OCI-LY3 (cell line): ENCODE data around the gene USP6.

ENCODE experiments used
- H2AFZ ChIP-seq: fragments of 200-600, 300-600 bp; shearing (Covaris generic); 2 replicates; pipeline ENCODE4 v1.6.0; 2014; ENCODE audit warnings: antibody characterized with exemption, low read depth, low read length
- H3K27ac ChIP-seq: fragments of 200-600, 300-600 bp; sonication (generic); 2 replicates; pipeline ENCODE4 v1.5.1; 2014; ENCODE audit warnings: mild to moderate bottlenecking, low read length, moderate library complexity, mixed read lengths
- H3K27me3 ChIP-seq: fragments of 200-600, 300-600 bp; sonication (generic); 2 replicates; pipeline ENCODE4 v1.6.1; 2014; ENCODE audit warnings: low read depth, low read length, mixed read lengths
- H3K36me3 ChIP-seq: fragments of 200-600, 300-600 bp; sonication (generic); replicated peaks from 2 replicates; pipeline ENCODE3; 2014; ENCODE audit warnings: low read depth, low read length, mixed read lengths
- H3K4me1 ChIP-seq: fragments of 300-600, 200-600 bp; sonication (generic); 2 replicates; pipeline ENCODE4 v1.6.1; 2014; ENCODE audit warnings: low read length, mixed read lengths
- H3K4me2 ChIP-seq: fragments of 200-600, 300-600 bp; sonication (generic); 2 replicates; pipeline ENCODE4 v1.6.1; 2014; ENCODE audit warnings: low read length, mixed read lengths
- H3K4me3 ChIP-seq: fragments of 300-600, 200-600 bp; sonication (generic); 2 replicates; pipeline ENCODE4 v1.5.1; 2014; ENCODE audit warnings: antibody characterized with exemption, mild to moderate bottlenecking, low read length, moderate library complexity
- H3K79me2 ChIP-seq: fragments of 300-600, 200-600 bp; shearing (Covaris generic); 2 replicates; pipeline ENCODE4 v1.6.1; 2014; ENCODE audit warnings: mild to moderate bottlenecking, low read length, mixed read lengths
- H3K9ac ChIP-seq: fragments of 300-600, 200-600 bp; shearing (Covaris generic); 2 replicates; pipeline ENCODE4 v1.6.0; 2014; ENCODE audit warnings: mild to moderate bottlenecking, low read length, moderate library complexity
- H3K9me3 ChIP-seq: fragments of 200-600, 300-600 bp; shearing (Covaris generic); 2 replicates; pipeline ENCODE4 v1.6.1; 2014; ENCODE audit warnings: low read length, mixed read lengths; ENCODE audit not compliant: insufficient read depth
- H4K20me1 ChIP-seq: fragments of 200-600, 300-600 bp; sonication (generic); 2 replicates; pipeline ENCODE4 v1.6.1; 2016; ENCODE audit warnings: low read length, mixed read lengths; ENCODE audit not compliant: insufficient read depth
- CTCF ChIP-seq: fragments of 200-600, 300-600 bp; sonication (generic); IDR thresholded peaks from 2 replicates; pipeline ENCODE4 v1.5.1; 2014; ENCODE audit warnings: antibody characterized with exemption, low read length, low read depth
- EZH2phosphoT487 ChIP-seq: fragments of 200-600 bp; shearing (Covaris generic); IDR thresholded peaks from 2 replicates; pipeline ENCODE4 v1.6.1; 2018; ENCODE audit warnings: antibody characterized with exemption, mixed run types, low read depth

USP6 gene

DNA sequence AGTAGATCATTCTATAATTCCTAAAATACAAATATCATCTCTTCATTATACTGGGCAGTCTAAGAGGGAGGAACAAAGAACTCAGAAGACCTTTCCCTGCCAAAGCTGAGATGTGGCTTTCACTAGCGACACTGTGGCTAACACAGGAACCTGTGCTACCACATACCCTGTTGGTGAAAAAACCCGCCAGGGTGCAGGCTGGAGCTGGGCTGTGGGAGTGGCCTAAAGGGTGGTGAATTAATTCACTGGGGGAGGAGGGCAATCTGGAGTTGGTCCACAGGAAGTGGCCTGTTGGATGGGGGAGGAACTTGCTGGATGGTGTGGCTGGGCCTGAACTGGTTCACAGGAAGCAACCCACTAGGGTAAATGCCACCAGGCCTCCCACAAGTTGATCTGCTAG is 68.5 kb downstream of the USP6 start:
- Histone ChIP-seq H3K9ac (no peak overlapping the region), H3K36me3 (peaks cover 35% of the 10 kb centered on the region), H3K4me3 (no peak overlapping the region), H3K4me2 (no peak overlapping the region), H3K79me2 (no peaks in the 10 kb centered on the region), H3K9me3 (peaks cover 21% of the 10 kb centered on the region; the same call in 1 of the 2 replicates), H4K20me1 (no peaks in the 10 kb centered on the region), H2AFZ (no peak overlapping the region), H3K4me1 (no peaks in the 10 kb centered on the region), H3K27me3 (no peaks in the 10 kb centered on the region), H3K27ac (no peak overlapping the region)
- no peak for TF ChIP-seq CTCF
- TF ChIP-seq EZH2phosphoT487 = no peak

- no peaks in the 10 kb centered on the region for H4K20me1 ChIP-seq
- TF ChIP-seq EZH2phosphoT487 (no peak), CTCF (peak; percentile 58)
- no peaks in the 10 kb centered on the region for H3K27me3 ChIP-seq
- H3K9me3 ChIP-seq = peaks cover 9% of the 10 kb centered on the region
- H3K9ac ChIP-seq = peak within 1 kb of the TSS; percentile 74
- peaks cover 21% of the 10 kb centered on the region for H3K79me2 ChIP-seq
- peak within 1 kb of the TSS; percentile 88 for H3K4me2 ChIP-seq
- H3K36me3 ChIP-seq = peaks cover 29% of the 10 kb centered on the region
- peak within 1 kb of the TSS; percentile 78; the same call in 1 of the 2 replicates for H2AFZ ChIP-seq
- H3K4me3 ChIP-seq = peak within 1 kb of the TSS; percentile 85
- peaks cover 6% of the 10 kb centered on the region; the same call in 1 of the 2 replicates for H3K4me1 ChIP-seq
- peak within 1 kb of the TSS; percentile 50 for H3K27ac ChIP-seq
Observed at GRCh38 chr17:5191541-5192417, 75.9 kb downstream of the USP6 start, which contains the start of gene ZNF594. Gene ZNF594, minus strand, starts transcription at chr17:5191868. Its CDS starts 7,612 bp downstream, at chr17:5184256.

DNA sequence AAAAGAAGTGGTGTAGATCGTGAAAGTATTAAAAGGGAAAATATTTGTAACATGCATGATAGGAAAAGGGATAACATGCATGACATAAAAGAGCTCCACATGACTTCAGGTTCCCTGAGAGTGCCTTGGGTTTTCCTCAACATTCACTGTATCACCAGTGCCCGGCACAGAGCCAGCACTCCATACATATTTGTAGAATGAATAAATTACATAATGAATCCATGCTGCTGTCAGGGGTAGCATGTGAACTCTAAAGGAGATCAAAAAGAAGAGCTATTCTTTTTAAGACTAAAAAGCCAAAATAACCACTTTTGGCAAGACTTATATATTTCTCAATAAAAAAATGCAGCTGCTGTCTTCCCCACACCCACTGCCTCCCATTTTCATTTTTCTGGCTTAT is 78.5 kb downstream of the USP6 start:
- Histone ChIP-seq H2AFZ (no peak overlapping the region), H3K27ac (no peak overlapping the region), H3K9ac (no peak overlapping the region), H3K27me3 (no peaks in the 10 kb centered on the region), H3K79me2 (peaks cover 21% of the 10 kb centered on the region), H3K4me2 (no peak overlapping the region), H3K4me1 (peaks cover 6% of the 10 kb centered on the region; the same call in 1 of the 2 replicates), H3K9me3 (peaks cover 9% of the 10 kb centered on the region), H4K20me1 (no peaks in the 10 kb centered on the region), H3K4me3 (no peak overlapping the region), H3K36me3 (peaks cover 15% of the 10 kb centered on the region)
- TF ChIP-seq CTCF = no peak
- TF ChIP-seq EZH2phosphoT487 = no peak

GRCh38 chr17:5198472-5198871 is 82.6 kb downstream of the USP6 start:
- Histone ChIP-seq H3K4me2 (no peak overlapping the region), H3K9ac (no peak overlapping the region), H3K27ac (no peak overlapping the region), H3K36me3 (no peaks in the 10 kb centered on the region), H3K79me2 (no peaks in the 10 kb centered on the region), H3K4me1 (no peaks in the 10 kb centered on the region), H3K9me3 (no peaks in the 10 kb centered on the region), H3K27me3 (no peaks in the 10 kb centered on the region), H2AFZ (no peak overlapping the region), H3K4me3 (no peak overlapping the region), H4K20me1 (no peaks in the 10 kb centered on the region)
- TF ChIP-seq CTCF (no peak), EZH2phosphoT487 (no peak)
